Activated CD8-positive, alpha-beta T cell treated with anti-CD3 and anti-CD28 coated beads, Interleukin-2, amount 10 ng/mL, durations not matched to agents 7 days and 5 days (primary cell): ENCODE measurements around the gene MRPL55. TPM values are rescaled to one million over a fixed set of nuclear protein-coding genes. Genes with fewer than 3 reads are reported as not detected.
A peak's percentile ranks its signal among the peaks of the same experiment; 100 is the strongest.

Experiments used
- ATAC-seq: fragments of 150-1000 bp; cut with Tn5 transposase; one replicate; pipeline ENCODE4 v1.10.0; 2021; ENCODE audit warnings: moderate library complexity
- CTCF ChIA-PET: fragments of 350-600 bp; sonication (Branson Sonifier 250); formaldehyde crosslinking; loops from one replicate; lab custom pipeline; 2021; ENCODE audit warnings: antibody characterized with exemption; lab: Charles Lee
- POLR2A ChIA-PET: fragments of 350-600 bp; sonication (Branson Sonifier 250); formaldehyde crosslinking; loops from one replicate; lab custom pipeline; 2021; ENCODE audit warnings: antibody characterized with exemption; lab: Charles Lee
- DNase-seq: peaks from one replicate; pipeline ENCODE4 v3.0.0-alpha.2; 2020
- H3K27ac Mint-ChIP-seq: one replicate; pipeline ENCODE4 v1.8.0; 2021; ENCODE audit warnings: mild to moderate bottlenecking, mixed read lengths
- H3K27me3 Mint-ChIP-seq: one replicate; pipeline ENCODE4 v1.8.0; 2021; ENCODE audit warnings: low read depth, mixed read lengths
- H3K36me3 Mint-ChIP-seq: one replicate; pipeline ENCODE4 v1.8.0; 2021; ENCODE audit warnings: low read depth, mixed read lengths
- H3K4me1 Mint-ChIP-seq: one replicate; pipeline ENCODE4 v1.8.0; 2021; ENCODE audit warnings: low read depth, mixed read lengths
- H3K4me3 Mint-ChIP-seq: one replicate; pipeline ENCODE4 v1.8.0; 2021; ENCODE audit warnings: mild to moderate bottlenecking, mixed read lengths
- H3K9me3 Mint-ChIP-seq: one replicate; pipeline ENCODE4 v1.8.0; 2022; ENCODE audit warnings: mixed read lengths; ENCODE audit not compliant: insufficient read depth
- total RNA-seq, 2 experiments: library from RNA; stranded (reverse); gene quantifications; one replicate each; pipeline ENCODE4 v1.2.3, GENCODE V29; 2021

MRPL55 gene
- total RNA-seq, 2 experiments from 2014 or later = 51.1 to 60.7 TPM

- Mint-ChIP-seq H3K9me3 (no peaks in the 10 kb centered on the region), H3K4me1 (peaks cover 6% of the 10 kb centered on the region), H3K27ac (no peak overlapping the region), H3K27me3 (no peaks in the 10 kb centered on the region), H3K4me3 (no peak overlapping the region), H3K36me3 (no peaks in the 10 kb centered on the region)
- POLR2A ChIA-PET = no interaction called here
- CTCF ChIA-PET = no interaction called here
- ATAC-seq = no peak
- DNase-seq = no peak
These were observed 35.1 kb downstream of the MRPL55 start for GRCh38 chr1:228073857-228074545.

- no peaks in the 10 kb centered on the region for H3K36me3 Mint-ChIP-seq
- POLR2A ChIA-PET = no interaction called here
- no peaks in the 10 kb centered on the region for H3K9me3 Mint-ChIP-seq
- H3K4me3 Mint-ChIP-seq = no peak overlapping the region
- DNase-seq (no peak), ATAC-seq (no peak)
- H3K27ac Mint-ChIP-seq = no peak overlapping the region
- H3K4me1 Mint-ChIP-seq = peaks cover 2% of the 10 kb centered on the region
- CTCF ChIA-PET = no interaction called here
- no peaks in the 10 kb centered on the region for H3K27me3 Mint-ChIP-seq
These were observed 35.8 kb downstream of the MRPL55 start for GRCh38 chr1:228073061-228073856.

DNA sequence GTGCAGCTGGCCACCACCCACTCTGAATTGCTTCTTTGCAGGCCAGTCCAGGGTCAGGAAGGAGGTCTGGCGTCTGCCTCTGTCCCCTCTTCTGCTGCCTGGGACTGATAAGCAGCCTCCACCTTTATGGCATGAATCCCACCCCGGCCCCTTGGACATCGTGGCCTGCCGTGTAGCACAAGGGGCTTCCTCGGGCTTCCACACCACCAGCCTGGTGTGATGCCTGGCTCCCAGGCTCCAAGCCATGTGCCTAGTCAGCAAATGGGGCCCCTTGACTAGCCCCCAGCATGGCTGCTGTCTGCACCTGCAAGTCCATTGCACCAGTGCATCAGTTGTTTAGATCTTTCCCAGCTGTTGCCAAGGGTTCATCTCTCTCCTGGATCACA lies 36.4 kb downstream of the MRPL55 start:
- Mint-ChIP-seq H3K4me1 (peaks cover 1% of the 10 kb centered on the region), H3K4me3 (no peak overlapping the region), H3K27me3 (no peaks in the 10 kb centered on the region), H3K36me3 (no peaks in the 10 kb centered on the region), H3K9me3 (no peaks in the 10 kb centered on the region), H3K27ac (no peak overlapping the region)
- CTCF ChIA-PET = no interaction called here
- ATAC-seq = no peak
- POLR2A ChIA-PET = no interaction called here
- no peak for DNase-seq

DNA sequence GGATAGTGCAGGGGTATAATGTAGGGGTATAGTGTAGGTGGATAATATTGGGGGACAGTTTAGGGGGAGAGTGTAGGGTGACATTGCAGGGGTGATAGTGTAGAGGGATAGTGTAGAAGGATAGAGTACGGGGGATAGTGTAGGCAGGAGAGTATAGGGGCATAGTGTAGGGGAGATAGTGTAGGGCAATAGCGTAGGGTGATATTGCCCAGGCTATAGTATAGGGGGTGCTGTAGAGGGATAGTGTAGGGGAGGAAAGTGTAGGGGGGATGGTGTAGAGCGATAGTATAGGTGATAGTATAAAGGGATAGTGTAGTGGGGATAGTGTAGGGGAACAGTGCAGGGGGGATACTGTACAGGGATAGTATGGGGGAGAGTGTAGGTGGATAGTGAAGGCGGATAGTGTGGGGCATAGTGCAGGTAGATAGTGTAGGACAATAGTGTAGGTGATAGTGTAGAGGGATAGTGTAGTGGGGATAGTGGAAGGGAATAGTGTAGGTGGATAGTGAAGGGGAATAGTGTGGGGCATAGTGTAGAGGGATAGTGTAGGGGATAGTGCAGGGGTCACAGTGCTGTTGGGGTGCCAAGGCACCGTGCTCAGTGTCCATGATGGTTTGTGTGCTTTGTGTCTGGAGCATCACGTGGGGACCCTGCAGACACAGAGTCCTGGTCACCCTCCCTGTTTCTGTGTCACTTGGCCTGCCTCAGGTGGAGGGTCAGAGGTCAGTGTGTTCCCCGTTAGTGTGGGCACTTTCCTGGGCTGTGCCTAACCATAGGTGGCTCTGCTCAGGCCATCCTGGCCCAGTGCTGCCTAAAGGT lies 37.1 kb downstream of the MRPL55 start:
- POLR2A ChIA-PET = no interaction called here
- ATAC-seq = no peak
- H3K27me3 Mint-ChIP-seq = no peaks in the 10 kb centered on the region

DNA sequence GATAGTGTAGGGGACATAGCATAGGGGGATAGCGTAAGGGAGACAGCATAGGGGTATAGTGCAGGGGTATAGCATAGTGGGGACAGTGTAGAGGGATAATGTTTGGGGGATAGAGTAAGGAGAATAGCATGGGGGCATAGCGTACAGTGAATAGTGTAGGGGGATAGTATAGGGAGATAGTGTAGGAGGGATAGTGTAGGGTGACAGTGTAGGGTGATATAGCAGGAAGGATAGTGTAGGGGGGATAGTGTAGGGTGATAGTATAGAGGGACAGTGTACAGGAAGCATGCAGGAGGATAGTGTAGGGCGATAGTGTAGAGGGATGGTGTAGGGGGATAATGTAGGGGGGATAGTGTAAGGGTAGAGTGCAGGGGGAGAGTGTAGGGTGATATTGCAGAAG lies 38.2 kb downstream of the MRPL55 start:
- no peak for DNase-seq
- H3K36me3 Mint-ChIP-seq = no peaks in the 10 kb centered on the region
- POLR2A ChIA-PET = no interaction called here

More for the DNA sequence above, 37.1 kb downstream of the MRPL55 start:
- no peak for DNase-seq
- no peaks in the 10 kb centered on the region for H3K4me1 Mint-ChIP-seq
- peak overlapping the region; percentile 35 for H3K27ac Mint-ChIP-seq
- CTCF ChIA-PET = no interaction called here
- H3K4me3 Mint-ChIP-seq = no peak overlapping the region
- H3K36me3 Mint-ChIP-seq = no peaks in the 10 kb centered on the region
- no peaks in the 10 kb centered on the region for H3K9me3 Mint-ChIP-seq

DNA sequence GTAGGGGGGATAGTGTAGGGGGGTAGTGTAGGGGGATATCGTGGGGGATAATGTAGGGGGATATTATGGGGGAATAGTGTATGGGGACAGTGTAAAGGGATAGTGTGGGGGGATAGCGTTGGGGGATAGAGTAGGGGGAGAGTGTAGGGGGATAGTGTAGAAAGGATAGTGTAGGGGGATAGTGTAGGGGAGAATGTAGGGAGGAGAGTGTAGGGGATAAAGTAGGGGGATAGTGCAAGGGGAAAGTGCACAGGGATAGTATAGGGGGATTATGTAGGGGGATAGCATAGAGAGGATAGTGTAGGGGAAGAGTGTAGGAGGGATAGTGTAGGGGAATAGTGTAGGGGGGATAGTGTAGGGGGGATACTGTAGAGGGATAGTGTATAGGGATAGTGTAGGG lies 38.9 kb downstream of the MRPL55 start:
- ATAC-seq (no peak), DNase-seq (no peak)
- Mint-ChIP-seq H3K4me1 (no peaks in the 10 kb centered on the region), H3K9me3 (no peaks in the 10 kb centered on the region), H3K36me3 (no peaks in the 10 kb centered on the region), H3K27me3 (no peaks in the 10 kb centered on the region), H3K4me3 (no peak overlapping the region), H3K27ac (no peak overlapping the region)
- ChIA-PET CTCF (no interaction called here), POLR2A (no interaction called here)

More for the DNA sequence above, 38.2 kb downstream of the MRPL55 start:
- Mint-ChIP-seq H3K27ac (no peak overlapping the region), H3K4me3 (no peak overlapping the region), H3K9me3 (no peaks in the 10 kb centered on the region), H3K4me1 (no peaks in the 10 kb centered on the region), H3K27me3 (no peaks in the 10 kb centered on the region)
- no peak for ATAC-seq
- CTCF ChIA-PET = no interaction called here

- no peaks in the 10 kb centered on the region for H3K9me3 Mint-ChIP-seq
- DNase-seq (no peak), ATAC-seq (no peak)
- no peaks in the 10 kb centered on the region for H3K36me3 Mint-ChIP-seq
- ChIA-PET POLR2A (no interaction called here), CTCF (no interaction called here)
- no peaks in the 10 kb centered on the region for H3K4me1 Mint-ChIP-seq
- H3K27ac Mint-ChIP-seq = no peak overlapping the region
- H3K4me3 Mint-ChIP-seq = no peak overlapping the region
- H3K27me3 Mint-ChIP-seq = no peaks in the 10 kb centered on the region
These were observed 40.7 kb downstream of the MRPL55 start for GRCh38 chr1:228068359-228068758.

DNA sequence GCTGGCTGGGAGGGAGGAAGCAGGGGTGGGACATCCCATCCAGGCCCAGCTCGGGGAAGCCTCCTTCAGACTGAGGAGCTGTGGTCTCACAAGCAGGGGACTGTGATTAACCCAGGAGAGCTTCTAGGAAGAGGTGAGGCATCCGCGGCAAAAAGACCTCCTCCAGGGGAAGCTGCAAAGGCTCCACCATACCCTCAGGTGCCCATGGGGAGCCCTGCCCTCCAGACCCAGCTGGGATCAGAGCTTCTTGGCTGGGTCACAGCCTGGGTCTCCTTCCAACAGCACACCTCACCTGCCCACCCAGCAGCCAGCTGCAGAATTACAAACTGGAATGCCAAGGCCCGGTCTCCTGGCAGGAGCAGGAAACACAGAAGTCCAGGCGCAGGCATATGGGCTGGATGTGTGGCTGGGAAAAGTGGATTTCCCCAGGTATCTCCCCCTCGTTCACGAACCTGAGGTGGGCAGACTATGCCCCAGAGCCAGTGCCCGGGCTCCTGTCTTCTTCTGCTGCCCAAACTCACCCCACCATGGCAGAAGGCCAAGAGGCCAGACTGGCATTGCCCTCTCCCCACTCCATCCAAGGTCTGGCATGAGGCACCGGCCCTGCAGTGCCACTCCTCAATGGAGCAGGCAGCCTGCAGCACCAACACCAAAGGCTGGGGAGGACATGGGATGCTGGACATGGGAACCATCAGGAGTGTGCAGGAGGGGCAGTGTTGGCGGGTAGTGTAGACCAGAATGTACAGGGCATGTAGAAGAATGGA lies 42.0 kb downstream of the MRPL55 start:
- Mint-ChIP-seq H3K4me3 (no peak overlapping the region), H3K4me1 (no peaks in the 10 kb centered on the region), H3K27me3 (peaks cover under 1% of the 10 kb centered on the region), H3K27ac (no peak overlapping the region), H3K9me3 (no peaks in the 10 kb centered on the region), H3K36me3 (no peaks in the 10 kb centered on the region)
- POLR2A ChIA-PET = no interaction called here
- ATAC-seq (no peak), DNase-seq (no peak)
- CTCF ChIA-PET = interaction anchor here (1.1 kb wide), 1 partner anchor 63 kb away, joined by 3 read pairs; no protein-coding TSS in a partner anchor

- no peak for DNase-seq
- ChIA-PET CTCF (interaction anchor here (1.1 kb wide), 1 partner anchor 62 kb away, joined by 3 read pairs; no protein-coding TSS in a partner anchor), POLR2A (no interaction called here)
These were observed 42.7 kb downstream of the MRPL55 start for GRCh38 chr1:228066416-228066815.

GRCh38 chr1:228065543-228066347 lies 43.4 kb downstream of the MRPL55 start:
- Mint-ChIP-seq H3K4me3 (no peak overlapping the region), H3K36me3 (no peaks in the 10 kb centered on the region), H3K27me3 (peaks cover 9% of the 10 kb centered on the region), H3K27ac (no peak overlapping the region), H3K9me3 (no peaks in the 10 kb centered on the region), H3K4me1 (peaks cover 3% of the 10 kb centered on the region)
- ATAC-seq (no peak), DNase-seq (no peak)
- CTCF ChIA-PET = interaction anchor here (1.1 kb wide), 1 partner anchor 62 kb away, joined by 3 read pairs; no protein-coding TSS in a partner anchor
- POLR2A ChIA-PET = no interaction called here

More at GRCh38 chr1:228066416-228066815, 42.7 kb downstream of the MRPL55 start:
- ATAC-seq = no peak
- no peaks in the 10 kb centered on the region for H3K36me3 Mint-ChIP-seq
- no peaks in the 10 kb centered on the region for H3K4me1 Mint-ChIP-seq
- H3K27ac Mint-ChIP-seq = no peak overlapping the region
- H3K9me3 Mint-ChIP-seq = no peaks in the 10 kb centered on the region
- H3K4me3 Mint-ChIP-seq = no peak overlapping the region
- H3K27me3 Mint-ChIP-seq = peaks cover 3% of the 10 kb centered on the region
